Dendritic cell treated with granulocyte-macrophage colony-stimulating factor and Interleukin-4, amounts not matched to agents 40 ng/mL and 50 ng/mL, for 4 days (primary cell): ENCODE data around the gene LSM2.

Experiments
- H3K27ac Mint-ChIP-seq: one replicate; pipeline ENCODE4 v1.8.0; 2022; ENCODE audit warnings: mild to moderate bottlenecking, mixed read lengths
- H3K27me3 Mint-ChIP-seq: one replicate; pipeline ENCODE4 v1.8.0; 2022; ENCODE audit warnings: mild to moderate bottlenecking, mixed read lengths
- H3K36me3 Mint-ChIP-seq: one replicate; pipeline ENCODE4 v1.8.0; 2022; ENCODE audit warnings: low read depth, mixed read lengths
- H3K4me1 Mint-ChIP-seq: one replicate; pipeline ENCODE4 v1.8.0; 2022; ENCODE audit warnings: low read depth, mixed read lengths
- H3K4me3 Mint-ChIP-seq: one replicate; pipeline ENCODE4 v1.8.0; 2022; ENCODE audit warnings: mild to moderate bottlenecking, moderate library complexity, mixed read lengths
- H3K9me3 Mint-ChIP-seq: one replicate; pipeline ENCODE4 v1.8.0; 2022; ENCODE audit warnings: mixed read lengths
- intact Hi-C: fragments of 100-400 bp; cut with micrococcal nuclease; formaldehyde crosslinking; loops from one replicate; pipeline ENCODE4 v1.15.0; 2022

Gene LSM2

GRCh38 chr6:31749301-31750036 is 57.3 kb downstream of the LSM2 start:
- Mint-ChIP-seq H3K27me3 (no peaks in the 10 kb centered on the region), H3K27ac (no peak overlapping the region), H3K9me3 (no peaks in the 10 kb centered on the region), H3K4me3 (no peak overlapping the region), H3K36me3 (peaks cover 28% of the 10 kb centered on the region), H3K4me1 (peaks cover 6% of the 10 kb centered on the region)
- intact Hi-C loops: no loop called here
